ENCODE data around the gene FRS3. TPM values are rescaled to one million over a fixed set of nuclear protein-coding genes. Genes with fewer than 3 reads are reported as not detected.

Gene FRS3
- total and polyA plus RNA-seq, 2 of the 13 experiments (the other 11 are each of a cell fraction or from before 2014, with no cell fraction given): 3.0 to 7.4 TPM

GRCh38 chr6:41729624-41730023, 50.1 kb downstream of the FRS3 start (continued):
- TF ChIP-seq ZNF407 (CRISPR knock-in tag; IDR thresholded peaks at IDR 0.05; ENCODE audit: not compliant biosample characterization) (no peak), ARID3A (IDR thresholded peaks at IDR 0.05; ENCODE audit: low read depth, low read length) (no peak), SIN3B (IDR thresholded peaks at IDR 0.05; ENCODE audit: low read length) (no peak), ZNF816 (CRISPR knock-in tag; IDR thresholded peaks at IDR 0.05; ENCODE audit: borderline replicate concordance) (no peak), MBNL3 (CRISPR knock-in tag; conservative IDR thresholded peaks at IDR 0.05) (no peak), ZMYM2 (CRISPR knock-in tag; IDR thresholded peaks at IDR 0.05) (no peak), ZMAT5 (CRISPR knock-in tag; IDR thresholded peaks at IDR 0.05; ENCODE audit: borderline replicate concordance, low read depth) (no peak), IKZF4 (CRISPR knock-in tag; IDR thresholded peaks at IDR 0.05; ENCODE audit: borderline replicate concordance, low read depth, not compliant biosample characterization) (no peak), GPBP1L1 (CRISPR knock-in tag; IDR thresholded peaks at IDR 0.05) (no peak)
